Measurements from ENCODE around the gene ZNF764.

DNA sequence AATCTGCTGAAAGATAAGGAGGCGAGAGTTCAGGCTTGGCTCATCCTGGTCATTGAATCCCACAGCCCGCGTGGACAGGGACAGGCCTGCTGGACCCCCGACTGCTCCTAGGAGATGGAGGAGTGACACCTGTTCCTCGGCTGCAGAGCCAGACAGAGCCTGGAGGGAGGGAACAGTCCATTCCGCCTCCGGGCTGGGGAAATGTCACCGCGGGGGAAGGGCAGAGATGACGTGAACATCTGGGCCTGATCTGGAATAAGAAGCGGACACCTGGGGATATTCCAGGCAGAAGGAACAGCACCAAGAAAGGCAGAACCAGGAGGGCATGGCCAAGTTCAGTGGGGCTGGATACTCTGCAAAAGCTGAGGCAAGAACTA is 25.0 kb downstream of the ZNF764 start:
- no peak for TF ChIP-seq CTCF (IDR thresholded peaks at IDR 0.05)
- no peak for TF ChIP-seq EZH2phosphoT487 (IDR thresholded peaks at IDR 0.05)
